ENCODE results near the gene CETN1. TPM values are rescaled to one million over a fixed set of nuclear protein-coding genes. Genes with fewer than 3 reads are reported as not detected.

CETN1 gene
- total and polyA plus RNA-seq, 2 of the 13 experiments (the other 11 are each of a cell fraction or from before 2014, with no cell fraction given), result not detected

DNA sequence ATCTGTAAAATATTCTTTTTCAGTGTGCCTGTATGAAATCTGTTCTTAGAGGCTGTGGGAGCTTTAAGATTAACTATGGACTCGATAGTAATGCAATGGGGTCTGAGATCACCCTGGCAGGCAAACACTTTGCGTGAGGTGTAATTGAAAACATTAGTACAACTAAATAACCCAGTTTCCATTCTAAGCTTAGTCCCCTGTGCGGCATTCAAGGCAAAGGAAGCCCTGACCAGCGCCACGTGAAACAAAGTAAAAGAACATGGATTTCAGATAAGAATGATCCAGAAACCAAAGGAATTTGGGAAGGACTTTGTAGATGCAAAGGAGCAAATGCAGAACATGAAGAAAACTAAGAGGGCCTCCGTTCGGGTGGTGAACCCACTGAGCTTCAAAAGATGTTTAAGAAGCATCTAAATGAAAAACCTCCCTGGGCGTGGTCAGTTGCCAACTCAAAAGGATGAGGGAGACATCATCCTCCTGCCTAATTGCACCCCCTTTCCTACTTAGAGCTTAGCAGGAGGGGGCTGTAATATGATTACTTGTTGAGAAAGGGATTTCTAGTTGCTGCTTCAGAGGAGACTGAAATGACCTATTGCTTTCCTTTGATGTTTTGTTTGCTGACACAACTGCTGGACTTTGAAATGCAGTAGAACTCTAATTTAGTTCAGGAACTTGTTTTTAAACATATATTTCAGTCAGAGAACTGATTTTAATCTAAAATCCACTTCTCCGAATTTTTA lies 7.9 kb upstream of the CETN1 start (continued):
- TF ChIP-seq JUNB (CRISPR knock-in tag; IDR thresholded peaks at IDR 0.05; ENCODE audit: borderline replicate concordance) (no peak), ETV5 (CRISPR knock-in tag; IDR thresholded peaks at IDR 0.05; ENCODE audit: borderline replicate concordance) (no peak), XRCC5 (optimal IDR thresholded peaks at IDR 0.05; ENCODE audit: low read length) (no peak), KLF15 (CRISPR knock-in tag; IDR thresholded peaks at IDR 0.05; ENCODE audit: borderline replicate concordance) (no peak), HNF4A (CRISPR knock-in tag; IDR thresholded peaks at IDR 0.05) (peak; percentile 78), PHF8 (CRISPR knock-in tag; IDR thresholded peaks at IDR 0.05) (no peak), ATAD3A (CRISPR knock-in tag; IDR thresholded peaks at IDR 0.05) (no peak), KAT7 (CRISPR knock-in tag; IDR thresholded peaks at IDR 0.05; ENCODE audit: borderline replicate concordance) (no peak), JDP2 (CRISPR knock-in tag; IDR thresholded peaks at IDR 0.05; ENCODE audit: borderline replicate concordance) (no peak), ZNF660 (CRISPR knock-in tag; IDR thresholded peaks at IDR 0.05; ENCODE audit: borderline replicate concordance, low read depth) (no peak), CENPT (CRISPR knock-in tag; IDR thresholded peaks at IDR 0.05; ENCODE audit: low read depth) (no peak), TP53 (CRISPR knock-in tag; conservative IDR thresholded peaks at IDR 0.05) (no peak), HMGA1 (CRISPR knock-in tag; conservative IDR thresholded peaks at IDR 0.05) (no peak), NCOA5 (CRISPR knock-in tag; IDR thresholded peaks at IDR 0.05) (no peak), RFX3 (CRISPR knock-in tag; IDR thresholded peaks at IDR 0.05) (no peak)
- TF ChIP-seq, protein P1, sequence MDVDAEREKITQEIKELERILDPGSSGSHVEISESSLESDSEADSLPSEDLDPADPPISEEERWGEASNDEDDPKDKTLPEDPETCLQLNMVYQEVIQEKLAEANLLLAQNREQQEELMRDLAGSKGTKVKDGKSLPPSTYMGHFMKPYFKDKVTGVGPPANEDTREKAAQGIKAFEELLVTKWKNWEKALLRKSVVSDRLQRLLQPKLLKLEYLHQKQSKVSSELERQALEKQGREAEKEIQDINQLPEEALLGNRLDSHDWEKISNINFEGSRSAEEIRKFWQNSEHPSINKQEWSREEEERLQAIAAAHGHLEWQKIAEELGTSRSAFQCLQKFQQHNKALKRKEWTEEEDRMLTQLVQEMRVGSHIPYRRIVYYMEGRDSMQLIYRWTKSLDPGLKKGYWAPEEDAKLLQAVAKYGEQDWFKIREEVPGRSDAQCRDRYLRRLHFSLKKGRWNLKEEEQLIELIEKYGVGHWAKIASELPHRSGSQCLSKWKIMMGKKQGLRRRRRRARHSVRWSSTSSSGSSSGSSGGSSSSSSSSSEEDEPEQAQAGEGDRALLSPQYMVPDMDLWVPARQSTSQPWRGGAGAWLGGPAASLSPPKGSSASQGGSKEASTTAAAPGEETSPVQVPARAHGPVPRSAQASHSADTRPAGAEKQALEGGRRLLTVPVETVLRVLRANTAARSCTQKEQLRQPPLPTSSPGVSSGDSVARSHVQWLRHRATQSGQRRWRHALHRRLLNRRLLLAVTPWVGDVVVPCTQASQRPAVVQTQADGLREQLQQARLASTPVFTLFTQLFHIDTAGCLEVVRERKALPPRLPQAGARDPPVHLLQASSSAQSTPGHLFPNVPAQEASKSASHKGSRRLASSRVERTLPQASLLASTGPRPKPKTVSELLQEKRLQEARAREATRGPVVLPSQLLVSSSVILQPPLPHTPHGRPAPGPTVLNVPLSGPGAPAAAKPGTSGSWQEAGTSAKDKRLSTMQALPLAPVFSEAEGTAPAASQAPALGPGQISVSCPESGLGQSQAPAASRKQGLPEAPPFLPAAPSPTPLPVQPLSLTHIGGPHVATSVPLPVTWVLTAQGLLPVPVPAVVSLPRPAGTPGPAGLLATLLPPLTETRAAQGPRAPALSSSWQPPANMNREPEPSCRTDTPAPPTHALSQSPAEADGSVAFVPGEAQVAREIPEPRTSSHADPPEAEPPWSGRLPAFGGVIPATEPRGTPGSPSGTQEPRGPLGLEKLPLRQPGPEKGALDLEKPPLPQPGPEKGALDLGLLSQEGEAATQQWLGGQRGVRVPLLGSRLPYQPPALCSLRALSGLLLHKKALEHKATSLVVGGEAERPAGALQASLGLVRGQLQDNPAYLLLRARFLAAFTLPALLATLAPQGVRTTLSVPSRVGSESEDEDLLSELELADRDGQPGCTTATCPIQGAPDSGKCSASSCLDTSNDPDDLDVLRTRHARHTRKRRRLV (CRISPR knock-in tag; IDR thresholded peaks at IDR 0.05), result no peak
- TF ChIP-seq, protein P2, sequence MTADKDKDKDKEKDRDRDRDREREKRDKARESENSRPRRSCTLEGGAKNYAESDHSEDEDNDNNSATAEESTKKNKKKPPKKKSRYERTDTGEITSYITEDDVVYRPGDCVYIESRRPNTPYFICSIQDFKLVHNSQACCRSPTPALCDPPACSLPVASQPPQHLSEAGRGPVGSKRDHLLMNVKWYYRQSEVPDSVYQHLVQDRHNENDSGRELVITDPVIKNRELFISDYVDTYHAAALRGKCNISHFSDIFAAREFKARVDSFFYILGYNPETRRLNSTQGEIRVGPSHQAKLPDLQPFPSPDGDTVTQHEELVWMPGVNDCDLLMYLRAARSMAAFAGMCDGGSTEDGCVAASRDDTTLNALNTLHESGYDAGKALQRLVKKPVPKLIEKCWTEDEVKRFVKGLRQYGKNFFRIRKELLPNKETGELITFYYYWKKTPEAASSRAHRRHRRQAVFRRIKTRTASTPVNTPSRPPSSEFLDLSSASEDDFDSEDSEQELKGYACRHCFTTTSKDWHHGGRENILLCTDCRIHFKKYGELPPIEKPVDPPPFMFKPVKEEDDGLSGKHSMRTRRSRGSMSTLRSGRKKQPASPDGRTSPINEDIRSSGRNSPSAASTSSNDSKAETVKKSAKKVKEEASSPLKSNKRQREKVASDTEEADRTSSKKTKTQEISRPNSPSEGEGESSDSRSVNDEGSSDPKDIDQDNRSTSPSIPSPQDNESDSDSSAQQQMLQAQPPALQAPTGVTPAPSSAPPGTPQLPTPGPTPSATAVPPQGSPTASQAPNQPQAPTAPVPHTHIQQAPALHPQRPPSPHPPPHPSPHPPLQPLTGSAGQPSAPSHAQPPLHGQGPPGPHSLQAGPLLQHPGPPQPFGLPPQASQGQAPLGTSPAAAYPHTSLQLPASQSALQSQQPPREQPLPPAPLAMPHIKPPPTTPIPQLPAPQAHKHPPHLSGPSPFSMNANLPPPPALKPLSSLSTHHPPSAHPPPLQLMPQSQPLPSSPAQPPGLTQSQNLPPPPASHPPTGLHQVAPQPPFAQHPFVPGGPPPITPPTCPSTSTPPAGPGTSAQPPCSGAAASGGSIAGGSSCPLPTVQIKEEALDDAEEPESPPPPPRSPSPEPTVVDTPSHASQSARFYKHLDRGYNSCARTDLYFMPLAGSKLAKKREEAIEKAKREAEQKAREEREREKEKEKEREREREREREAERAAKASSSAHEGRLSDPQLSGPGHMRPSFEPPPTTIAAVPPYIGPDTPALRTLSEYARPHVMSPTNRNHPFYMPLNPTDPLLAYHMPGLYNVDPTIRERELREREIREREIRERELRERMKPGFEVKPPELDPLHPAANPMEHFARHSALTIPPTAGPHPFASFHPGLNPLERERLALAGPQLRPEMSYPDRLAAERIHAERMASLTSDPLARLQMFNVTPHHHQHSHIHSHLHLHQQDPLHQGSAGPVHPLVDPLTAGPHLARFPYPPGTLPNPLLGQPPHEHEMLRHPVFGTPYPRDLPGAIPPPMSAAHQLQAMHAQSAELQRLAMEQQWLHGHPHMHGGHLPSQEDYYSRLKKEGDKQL (CRISPR knock-in tag; IDR thresholded peaks at IDR 0.05; ENCODE audit: low read depth), result 0 out of 2 replicates have a peak, but pooled peaks have one; percentile 18
- TF ChIP-seq, protein P3, sequence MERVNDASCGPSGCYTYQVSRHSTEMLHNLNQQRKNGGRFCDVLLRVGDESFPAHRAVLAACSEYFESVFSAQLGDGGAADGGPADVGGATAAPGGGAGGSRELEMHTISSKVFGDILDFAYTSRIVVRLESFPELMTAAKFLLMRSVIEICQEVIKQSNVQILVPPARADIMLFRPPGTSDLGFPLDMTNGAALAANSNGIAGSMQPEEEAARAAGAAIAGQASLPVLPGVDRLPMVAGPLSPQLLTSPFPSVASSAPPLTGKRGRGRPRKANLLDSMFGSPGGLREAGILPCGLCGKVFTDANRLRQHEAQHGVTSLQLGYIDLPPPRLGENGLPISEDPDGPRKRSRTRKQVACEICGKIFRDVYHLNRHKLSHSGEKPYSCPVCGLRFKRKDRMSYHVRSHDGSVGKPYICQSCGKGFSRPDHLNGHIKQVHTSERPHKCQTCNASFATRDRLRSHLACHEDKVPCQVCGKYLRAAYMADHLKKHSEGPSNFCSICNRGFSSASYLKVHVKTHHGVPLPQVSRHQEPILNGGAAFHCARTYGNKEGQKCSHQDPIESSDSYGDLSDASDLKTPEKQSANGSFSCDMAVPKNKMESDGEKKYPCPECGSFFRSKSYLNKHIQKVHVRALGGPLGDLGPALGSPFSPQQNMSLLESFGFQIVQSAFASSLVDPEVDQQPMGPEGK (CRISPR knock-in tag; IDR thresholded peaks at IDR 0.05), result peak; percentile 77

Measured in HepG2 (cell line).